B cell (primary cell): ENCODE results near the gene PHF21B. TPM values are rescaled to one million over a fixed set of nuclear protein-coding genes. Genes with fewer than 3 reads are reported as not detected.

Experiments
- ATAC-seq: fragments of 200-7000 bp; cut with Tn5 transposase; one replicate; pipeline ENCODE4 v1.10.0; 2021; ENCODE audit warnings: low read depth, mild to moderate bottlenecking, moderate number of reproducible peaks, moderate library complexity
- CTCF ChIA-PET: fragments of 350-600 bp; sonication (Branson Sonifier 250); formaldehyde crosslinking; loops from one replicate; lab custom pipeline; 2021; ENCODE audit warnings: antibody characterized with exemption, inconsistent platforms; lab: Charles Lee
- POLR2A ChIA-PET: fragments of 350-600 bp; sonication (Branson Sonifier 250); formaldehyde crosslinking; loops from one replicate; lab custom pipeline; 2021; ENCODE audit warnings: antibody characterized with exemption; lab: Charles Lee
- DNase-seq: peaks from one replicate; pipeline ENCODE4 v3.0.0; 2013
- H2AFZ ChIP-seq: 2 replicates; pipeline ENCODE4 v1.6.1; 2012; ENCODE audit warnings: mild to moderate bottlenecking, low read depth, low read length; ENCODE audit not compliant: insufficient read depth, poor library complexity, severe bottlenecking
- H3K27ac ChIP-seq, 2 donors: 1 replicate in 1 of 2; 2 replicates in 1 of 2; pipeline ENCODE4 v1.5.1; 2012 to 2013; ENCODE audit warnings: low read length in 2 of 2, mild to moderate bottlenecking in 2 of 2, moderate library complexity in 1 of 2
- H3K27me3 ChIP-seq, 4 experiments: fragments of 200-600 bp in 1 of 4; sonication (generic) in 1 of 4; replicated peaks in 1 of 4; 1 replicate in 2 of 4; 2 replicates in 2 of 4; pipeline versions ENCODE4 v1.6.1 to v1.7.0; 2013 to 2016; ENCODE audit warnings: low read length in 3 of 4, mild to moderate bottlenecking in 2 of 4, mixed read lengths in 1 of 4, moderate library complexity in 1 of 4; ENCODE audit not compliant: insufficient read depth in 4 of 4, control insufficient read depth in 3 of 4; ENCODE audit errors: control extremely low read depth in 1 of 4
- H3K36me3 ChIP-seq, 2 experiments: replicated peaks in 1 of 2; 1 replicate in 1 of 2; 2 replicates in 1 of 2; pipeline versions ENCODE4 v1.6.1 to v1.7.1; 2013; ENCODE audit warnings: low read length in 1 of 2; ENCODE audit not compliant: insufficient read depth in 2 of 2, control insufficient read depth in 1 of 2; ENCODE audit errors: control extremely low read depth in 1 of 2, extremely low read depth in 1 of 2
- H3K4me1 ChIP-seq, 2 donors: fragments of 200-600 bp in 1 of 2; sonication (generic) in 1 of 2; 1 replicate in 1 of 2; 2 replicates in 1 of 2; pipeline versions ENCODE4 v1.5.1 to v1.6.1; 2013 to 2017; ENCODE audit warnings: low read length in 2 of 2; ENCODE audit not compliant: control insufficient read depth in 2 of 2, insufficient read depth in 2 of 2
- H3K4me2 ChIP-seq: replicated peaks from 2 replicates; pipeline ENCODE3; 2012; ENCODE audit warnings: mild to moderate bottlenecking, low read depth, low read length; ENCODE audit not compliant: poor library complexity, severe bottlenecking
- H3K4me3 ChIP-seq, 5 experiments: fragments of 200-600 bp in 1 of 5; sonication (generic) in 1 of 5; 1 replicate in 3 of 5; 2 replicates in 2 of 5; pipeline versions ENCODE4 v1.5.1 to v1.7.0; 2011 to 2016; ENCODE audit warnings: low read length in 4 of 5, mild to moderate bottlenecking in 4 of 5, low read depth in 2 of 5, control low read depth in 1 of 5, moderate library complexity in 1 of 5; ENCODE audit not compliant: insufficient read depth in 1 of 5; ENCODE audit errors: control extremely low read depth in 1 of 5, extremely low read depth in 1 of 5
- H3K79me2 ChIP-seq: fragments of 200-600 bp; sonication (generic); one replicate; pipeline ENCODE4 v1.6.0; 2016; ENCODE audit warnings: low read length; ENCODE audit not compliant: control insufficient read depth, insufficient read depth
- H3K9ac ChIP-seq: fragments of 200-600 bp; sonication (generic); 2 replicates; pipeline ENCODE4 v1.6.1; 2017; ENCODE audit warnings: mild to moderate bottlenecking, low read length, moderate library complexity
- H3K9me3 ChIP-seq, 3 donors: one replicate each; pipeline versions ENCODE4 v1.6.1 to v1.7.1; 2013; ENCODE audit warnings: low read length in 2 of 3; ENCODE audit not compliant: control insufficient read depth in 2 of 3, insufficient read depth in 1 of 3; ENCODE audit errors: control extremely low read depth in 1 of 3
- H4K20me1 ChIP-seq: 2 replicates; pipeline ENCODE4 v1.6.0; 2012; ENCODE audit warnings: mild to moderate bottlenecking, low read length; ENCODE audit not compliant: insufficient read depth, control insufficient read depth, poor library complexity, severe bottlenecking
- H3K27ac Mint-ChIP-seq: one replicate; pipeline ENCODE4 v1.8.0; 2021; ENCODE audit warnings: mixed read lengths
- H3K27me3 Mint-ChIP-seq: one replicate; pipeline ENCODE4 v1.8.0; 2021; ENCODE audit warnings: mixed read lengths
- H3K4me1 Mint-ChIP-seq: one replicate; pipeline ENCODE4 v1.8.0; 2021; ENCODE audit warnings: mixed read lengths
- H3K4me3 Mint-ChIP-seq: one replicate; pipeline ENCODE4 v1.8.0; 2021; ENCODE audit warnings: mixed read lengths
- H3K9me3 Mint-ChIP-seq: one replicate; pipeline ENCODE4 v1.8.0; 2022; ENCODE audit warnings: mixed read lengths; ENCODE audit not compliant: insufficient read depth
- CTCF ChIP-seq: fragments of 200-600 bp; IDR thresholded peaks from one replicate; pipeline ENCODE4 v1.8.0; 2022; ENCODE audit warnings: antibody characterized with exemption, mild to moderate bottlenecking
- EZH2 ChIP-seq: IDR thresholded peaks from 2 replicates; pipeline ENCODE4 v1.6.1; 2012; ENCODE audit warnings: borderline replicate concordance, low read depth, mild to moderate bottlenecking, moderate library complexity, low read length; ENCODE audit not compliant: insufficient read depth, poor library complexity, severe bottlenecking
- WGBS: methylation state at CpG from one replicate; pipeline ENCODE4 v1.1.5; 2013; ENCODE audit warnings: missing lambda C conversion rate; ENCODE audit not compliant: insufficient coverage; 5-methylcytosine and 5-hydroxymethylcytosine counted together
- intact Hi-C: fragments of 100-400 bp; cut with micrococcal nuclease; formaldehyde crosslinking; loops from one replicate; pipeline ENCODE4 v1.10.0; 2022
- polyA plus RNA-seq: library from polyadenylated mRNA; depleted of rRNA; stranded (reverse); fragments of >200 nt; gene quantifications from 2 replicates; pipeline ENCODE4 v1.2.3, GENCODE V29; 2012
- total RNA-seq, 2 donors: library from RNA; stranded (reverse); fragments of 120-200 nt in 1 of 2; gene quantifications; 1 replicate in 1 of 2; 2 replicates in 1 of 2; pipeline versions ENCODE4 v1.2.3 to v1.2.4, GENCODE V29; 2013 to 2022

PHF21B gene
- total and polyA plus RNA-seq, 2 donors (not counting 1 experiment from before 2014, with no cell fraction given) = not detected

DNA sequence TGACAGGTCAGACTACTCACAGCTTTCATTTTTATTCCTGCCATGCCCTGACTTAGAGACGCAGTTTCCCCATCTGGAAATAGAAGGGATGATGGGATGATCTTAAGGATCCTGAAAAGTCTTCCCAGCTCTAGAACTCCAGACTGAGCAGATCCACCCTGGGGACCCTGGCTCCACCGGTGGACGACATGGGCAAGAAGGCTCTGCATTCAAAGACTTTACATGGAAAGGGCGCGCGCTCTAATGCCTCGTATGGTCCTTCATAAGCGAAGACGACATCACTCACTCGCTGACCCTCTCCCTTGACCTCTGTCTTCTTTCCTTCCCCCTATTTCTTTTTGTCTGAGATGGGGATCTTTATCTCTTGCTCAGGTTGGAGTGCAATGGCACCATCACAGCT lies 24.4 kb upstream of the PHF21B start:
- no peak overlapping the region for H3K4me3 Mint-ChIP-seq

DNA sequence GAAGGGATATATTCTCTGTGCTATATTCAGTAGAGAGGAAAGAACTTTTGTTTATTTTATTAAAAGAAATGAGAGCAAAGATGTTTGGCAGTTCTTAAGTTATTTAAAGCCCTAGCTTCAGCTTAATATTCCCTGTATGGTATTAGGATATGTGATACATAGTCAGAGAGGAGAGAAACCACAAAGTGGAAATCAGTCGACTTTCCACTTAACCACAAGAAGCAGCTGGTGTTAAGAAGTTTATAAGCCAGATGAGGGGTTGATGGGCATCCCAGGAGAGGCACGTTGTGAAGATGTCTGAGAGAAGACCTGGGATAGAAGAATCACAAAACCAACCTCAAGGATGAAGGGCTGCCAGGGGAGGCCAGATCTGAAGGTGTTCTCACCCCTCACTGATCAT lies 23.3 kb upstream of the PHF21B start:
- H3K4me3 Mint-ChIP-seq = no peak overlapping the region
- CTCF ChIA-PET = no interaction called here
- Histone ChIP-seq H3K79me2 (no peaks in the 10 kb centered on the region), H3K36me3 (no peaks in the 10 kb centered on the region), H3K9ac (no peak overlapping the region), H3K4me3 (no peak overlapping the region), H4K20me1 (no peaks in the 10 kb centered on the region), H3K4me2 (no peak overlapping the region), H2AFZ (no peak overlapping the region), H3K27ac (no peak overlapping the region), H3K9me3 (no peaks in the 10 kb centered on the region), H3K4me1 (no peaks in the 10 kb centered on the region), H3K27me3 (no peaks in the 10 kb centered on the region)
- ATAC-seq (no peak), DNase-seq (no peak)
- no CpG with 5 or more reads among the region's 2 CpGs for WGBS
- H3K9me3 Mint-ChIP-seq = no peaks in the 10 kb centered on the region
- TF ChIP-seq CTCF (no peak), EZH2 (no peak)
- no peak overlapping the region for H3K27ac Mint-ChIP-seq
- H3K27me3 Mint-ChIP-seq = peaks cover 14% of the 10 kb centered on the region
- intact Hi-C loops = no loop called here
- H3K4me1 Mint-ChIP-seq = no peaks in the 10 kb centered on the region
- POLR2A ChIA-PET = no interaction called here

More for the DNA sequence above, 24.4 kb upstream of the PHF21B start:
- no peak overlapping the region for H3K27ac ChIP-seq
- no peak for TF ChIP-seq EZH2
- no peak for TF ChIP-seq CTCF
- H3K4me1 ChIP-seq = no peaks in the 10 kb centered on the region
- no peak overlapping the region for H2AFZ ChIP-seq
- ChIA-PET CTCF (no interaction called here), POLR2A (no interaction called here)
- Mint-ChIP-seq H3K27me3 (peaks cover 14% of the 10 kb centered on the region), H3K27ac (no peak overlapping the region), H3K4me1 (no peaks in the 10 kb centered on the region), H3K9me3 (no peaks in the 10 kb centered on the region)
- ATAC-seq = no peak
- H3K79me2 ChIP-seq = no peaks in the 10 kb centered on the region
- H3K4me3 ChIP-seq = no peak overlapping the region
- WGBS = 95% methylated on average over 9 of the region's 10 CpGs
- no peak overlapping the region for H3K9ac ChIP-seq
- intact Hi-C loops = no loop called here
- no peaks in the 10 kb centered on the region for H3K36me3 ChIP-seq
- H3K27me3 ChIP-seq = no peaks in the 10 kb centered on the region
- no peak for DNase-seq
- H3K4me2 ChIP-seq = no peak overlapping the region
- H3K9me3 ChIP-seq = no peaks in the 10 kb centered on the region
- no peaks in the 10 kb centered on the region for H4K20me1 ChIP-seq
